ENCODE measurements around the gene ADORA1.

DNA sequence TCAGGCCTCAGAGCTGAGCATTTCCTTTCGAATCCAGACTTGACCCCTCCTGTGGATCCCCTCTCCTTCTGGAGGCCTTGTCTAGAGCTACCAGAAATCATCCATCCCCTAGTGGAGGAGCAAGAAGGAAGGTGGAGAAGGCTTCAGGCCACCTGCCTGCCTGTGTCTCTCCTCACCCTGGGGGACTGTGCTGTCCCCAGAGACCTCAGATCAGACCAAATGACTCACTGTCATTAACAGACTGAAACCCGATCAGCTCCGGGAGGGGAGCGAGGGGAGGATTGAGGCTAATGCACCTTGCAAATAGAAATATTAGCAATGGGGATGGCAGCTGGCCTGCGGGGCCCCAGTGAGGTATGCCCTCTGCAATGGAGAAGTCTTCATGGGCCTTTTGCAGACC, 46.0 kb downstream of the ADORA1 start:
- TF ChIP-seq, protein P1, sequence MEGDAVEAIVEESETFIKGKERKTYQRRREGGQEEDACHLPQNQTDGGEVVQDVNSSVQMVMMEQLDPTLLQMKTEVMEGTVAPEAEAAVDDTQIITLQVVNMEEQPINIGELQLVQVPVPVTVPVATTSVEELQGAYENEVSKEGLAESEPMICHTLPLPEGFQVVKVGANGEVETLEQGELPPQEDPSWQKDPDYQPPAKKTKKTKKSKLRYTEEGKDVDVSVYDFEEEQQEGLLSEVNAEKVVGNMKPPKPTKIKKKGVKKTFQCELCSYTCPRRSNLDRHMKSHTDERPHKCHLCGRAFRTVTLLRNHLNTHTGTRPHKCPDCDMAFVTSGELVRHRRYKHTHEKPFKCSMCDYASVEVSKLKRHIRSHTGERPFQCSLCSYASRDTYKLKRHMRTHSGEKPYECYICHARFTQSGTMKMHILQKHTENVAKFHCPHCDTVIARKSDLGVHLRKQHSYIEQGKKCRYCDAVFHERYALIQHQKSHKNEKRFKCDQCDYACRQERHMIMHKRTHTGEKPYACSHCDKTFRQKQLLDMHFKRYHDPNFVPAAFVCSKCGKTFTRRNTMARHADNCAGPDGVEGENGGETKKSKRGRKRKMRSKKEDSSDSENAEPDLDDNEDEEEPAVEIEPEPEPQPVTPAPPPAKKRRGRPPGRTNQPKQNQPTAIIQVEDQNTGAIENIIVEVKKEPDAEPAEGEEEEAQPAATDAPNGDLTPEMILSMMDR (IDR thresholded peaks at IDR 0.05) = no peak
- no peak for TF ChIP-seq EZH2 (IDR thresholded peaks at IDR 0.05; ENCODE audit: borderline replicate concordance, insufficient read depth, low read depth, low read length, poor library complexity, severe bottlenecking)

Data from B cell (primary cell).